ENCODE data around the gene TMEM86A.

GRCh38 chr11:18669219-18669596 lies 29.4 kb upstream of the TMEM86A start:
- TF ChIP-seq CTCF (IDR thresholded peaks at IDR 0.05): no peak
- TF ChIP-seq POLR2A (IDR thresholded peaks at IDR 0.05): no peak
- TF ChIP-seq EP300 (IDR thresholded peaks at IDR 0.05): no peak

Data from ovary (tissue), 3 donors.